Endothelial cell of umbilical vein (primary cell): ENCODE measurements around the gene CTSL.

ENCODE experiments used
- EZH2 ChIP-seq: IDR thresholded peaks from 2 replicates; pipeline ENCODE4 v1.6.1; 2012; ENCODE audit warnings: borderline replicate concordance, low read depth, mild to moderate bottlenecking, moderate library complexity, low read length, inconsistent platforms; ENCODE audit not compliant: severe bottlenecking
- MYC ChIP-seq: IDR thresholded peaks from one replicate; pipeline ENCODE4 v1.6.1; 2011; ENCODE audit warnings: mild to moderate bottlenecking, low read depth, low read length
- POLR2A ChIP-seq: IDR thresholded peaks from 2 replicates; pipeline ENCODE4 v1.6.1; 2012; ENCODE audit warnings: low read depth, mild to moderate bottlenecking, control low read depth, low read length
- POLR2AphosphoS5 ChIP-seq: IDR thresholded peaks from 2 replicates; pipeline ENCODE4 v1.6.1; 2012; ENCODE audit warnings: low read depth, mild to moderate bottlenecking, control low read depth, low read length, moderate library complexity; ENCODE audit not compliant: insufficient read depth
- TF ChIP-seq, protein P1 (sequence below), 2 donors: IDR thresholded peaks; 1 replicate in 1 of 2; 2 replicates in 1 of 2; pipeline ENCODE4 v1.5.1; 2011; ENCODE audit warnings: low read length in 2 of 2, mild to moderate bottlenecking in 2 of 2, moderate library complexity in 2 of 2, control low read depth in 1 of 2, inconsistent platforms in 1 of 2, low read depth in 1 of 2; ENCODE audit not compliant: insufficient read depth in 1 of 2; ENCODE audit errors: extremely low read depth in 1 of 2

DNA sequence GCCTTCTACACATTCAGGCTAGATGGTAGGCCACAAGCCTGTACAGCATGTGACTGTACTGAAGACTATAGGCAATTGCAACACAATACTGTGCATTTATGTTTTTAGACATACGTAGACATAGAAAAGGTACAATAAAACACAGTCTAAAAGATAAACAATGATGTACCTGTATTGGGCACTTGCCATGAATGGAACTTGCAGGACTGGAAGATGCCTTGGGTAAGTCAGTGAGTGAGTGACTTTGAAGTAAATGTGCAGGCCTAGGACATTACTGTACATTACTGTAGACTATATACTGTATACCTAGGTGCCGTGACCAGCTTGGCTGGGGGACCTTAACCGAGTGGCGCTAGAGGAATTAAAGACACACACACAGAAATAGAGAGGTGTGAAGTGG, 53.1 kb downstream of the CTSL start:
- TF ChIP-seq, protein P1, sequence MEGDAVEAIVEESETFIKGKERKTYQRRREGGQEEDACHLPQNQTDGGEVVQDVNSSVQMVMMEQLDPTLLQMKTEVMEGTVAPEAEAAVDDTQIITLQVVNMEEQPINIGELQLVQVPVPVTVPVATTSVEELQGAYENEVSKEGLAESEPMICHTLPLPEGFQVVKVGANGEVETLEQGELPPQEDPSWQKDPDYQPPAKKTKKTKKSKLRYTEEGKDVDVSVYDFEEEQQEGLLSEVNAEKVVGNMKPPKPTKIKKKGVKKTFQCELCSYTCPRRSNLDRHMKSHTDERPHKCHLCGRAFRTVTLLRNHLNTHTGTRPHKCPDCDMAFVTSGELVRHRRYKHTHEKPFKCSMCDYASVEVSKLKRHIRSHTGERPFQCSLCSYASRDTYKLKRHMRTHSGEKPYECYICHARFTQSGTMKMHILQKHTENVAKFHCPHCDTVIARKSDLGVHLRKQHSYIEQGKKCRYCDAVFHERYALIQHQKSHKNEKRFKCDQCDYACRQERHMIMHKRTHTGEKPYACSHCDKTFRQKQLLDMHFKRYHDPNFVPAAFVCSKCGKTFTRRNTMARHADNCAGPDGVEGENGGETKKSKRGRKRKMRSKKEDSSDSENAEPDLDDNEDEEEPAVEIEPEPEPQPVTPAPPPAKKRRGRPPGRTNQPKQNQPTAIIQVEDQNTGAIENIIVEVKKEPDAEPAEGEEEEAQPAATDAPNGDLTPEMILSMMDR (IDR thresholded peaks at IDR 0.05; ENCODE audit: extremely low read depth in 1 of 2, insufficient read depth in 1 of 2, low read depth in 1 of 2, low read length in 2 of 2), result no peak
- TF ChIP-seq POLR2A (no peak), EZH2 (no peak), MYC (no peak), POLR2AphosphoS5 (no peak)
